GM12878 (cell line): ENCODE measurements around the gene PGM5.

Experiments
- CEBPB ChIP-seq, 2 experiments: fragments of 150-350 bp in 1 of 2; IDR thresholded peaks; 2 replicates each; pipeline ENCODE4 v1.6.1; 2012 to 2014; ENCODE audit warnings: low read depth in 2 of 2, low read length in 2 of 2, borderline replicate concordance in 1 of 2, inconsistent platforms in 1 of 2
- CTCF ChIP-seq, 3 experiments: IDR thresholded peaks in 2 of 3; conservative IDR thresholded peaks in 1 of 3; 2 replicates each; pipeline ENCODE4 v1.5.1; 2011; ENCODE audit warnings: low read depth in 3 of 3, low read length in 3 of 3, mild to moderate bottlenecking in 3 of 3, control low read depth in 2 of 3, moderate library complexity in 2 of 3, inconsistent platforms in 1 of 3, mixed read lengths in 1 of 3; ENCODE audit not compliant: control insufficient read depth in 2 of 3, insufficient read depth in 1 of 3; ENCODE audit errors: extremely low read depth in 1 of 3
- EZH2 ChIP-seq: IDR thresholded peaks from 2 replicates; pipeline ENCODE4 v1.6.1; 2012; ENCODE audit warnings: low read depth, mild to moderate bottlenecking, control low read depth, inconsistent platforms, low read length, borderline replicate concordance; ENCODE audit not compliant: control insufficient read depth
- JUNB ChIP-seq: IDR thresholded peaks from 2 replicates; pipeline ENCODE4 v1.6.1; 2016; ENCODE audit warnings: antibody characterized with exemption, mild to moderate bottlenecking
- MXI1 ChIP-seq: fragments of 150-350 bp; IDR thresholded peaks from 2 replicates; pipeline ENCODE4 v1.6.1; 2011; ENCODE audit warnings: low read depth, mild to moderate bottlenecking, inconsistent platforms, low read length, improper control_type of control experiment
- NFYB ChIP-seq: IDR thresholded peaks from 2 replicates; pipeline ENCODE4 v1.6.1; 2011; ENCODE audit warnings: low read depth, mild to moderate bottlenecking, low read length, improper control_type of control experiment, moderate library complexity; ENCODE audit not compliant: insufficient read depth
- POU2F2 ChIP-seq: IDR thresholded peaks from 3 replicates; pipeline ENCODE4 v1.6.1; 2011; ENCODE audit warnings: low read depth, mild to moderate bottlenecking, low read length, borderline replicate concordance
- RELA ChIP-seq: fragments of 450-650 bp; IDR thresholded peaks from 2 replicates; pipeline ENCODE4 v1.8.0; 2014; ENCODE audit warnings: borderline replicate concordance; ENCODE audit not compliant: partially characterized antibody
- RFX5 ChIP-seq: IDR thresholded peaks from 2 replicates; pipeline ENCODE4 v1.6.1; 2011; ENCODE audit warnings: low read depth, low read length, improper control_type of control experiment
- SIN3A ChIP-seq: IDR thresholded peaks from 2 replicates; pipeline ENCODE4 v1.6.1; 2012; ENCODE audit warnings: low read depth, low read length, improper control_type of control experiment
- TAF1 ChIP-seq: IDR thresholded peaks from 2 replicates; pipeline ENCODE4 v1.6.1; 2011; ENCODE audit warnings: mild to moderate bottlenecking, low read depth, low read length, borderline replicate concordance

GRCh38 chr9:68427216-68427977 lies 71.0 kb downstream of the PGM5 start:
- no peak for TF ChIP-seq CEBPB (IDR thresholded peaks at IDR 0.05; ENCODE audit: borderline replicate concordance in 1 of 2, low read depth in 2 of 2, low read length in 2 of 2)
- TF ChIP-seq CTCF (IDR thresholded peaks at IDR 0.05 in 2 of 3, conservative IDR thresholded peaks at IDR 0.05 in 1 of 3; ENCODE audit: control insufficient read depth in 2 of 3, extremely low read depth in 1 of 3, insufficient read depth in 1 of 3, low read depth in 3 of 3, low read length in 3 of 3): no peak
- TF ChIP-seq RFX5: no peak
- no peak for TF ChIP-seq SIN3A
- TF ChIP-seq TAF1: no peak
- no peak for TF ChIP-seq RELA
- TF ChIP-seq MXI1: no peak
- no peak for TF ChIP-seq EZH2
- no peak for TF ChIP-seq POU2F2
- no peak for TF ChIP-seq JUNB
- TF ChIP-seq NFYB: no peak
